Amniotic epithelial cell (primary cell): ENCODE data around the gene FBN3.
A peak's percentile ranks its signal among the peaks of the same experiment; 100 is the strongest.
"Not testable (repeated sequence)": the region's sequence is repeated elsewhere in the genome, so short reads cannot be mapped to it uniquely, and the experiment has no call there.

Experiments used
- DNase-seq: peaks from one replicate; pipeline ENCODE4 v3.0.0-alpha.2; 2010; ENCODE audit warnings: low read depth

The FBN3 gene

DNA sequence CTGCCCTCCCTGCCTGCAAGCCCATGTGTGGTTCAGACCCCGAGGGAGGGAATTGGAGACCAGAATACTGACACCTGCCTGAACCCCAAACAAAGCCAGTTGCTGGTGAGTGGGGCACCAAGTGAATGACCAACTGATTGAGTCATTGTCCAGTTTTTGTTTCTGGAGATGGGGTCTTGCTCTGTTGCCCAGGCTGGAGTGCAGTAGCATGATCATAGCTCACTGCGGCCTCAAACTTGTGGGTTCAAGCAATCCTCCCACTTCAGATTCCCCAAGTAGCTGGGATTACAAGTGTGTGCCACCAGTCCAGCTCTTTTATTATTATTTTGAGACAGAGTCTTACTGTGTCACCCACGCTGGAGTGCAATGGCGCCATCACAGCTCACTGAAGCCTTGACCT lies 92.9 kb downstream of the FBN3 start:
- no peak for DNase-seq

DNA sequence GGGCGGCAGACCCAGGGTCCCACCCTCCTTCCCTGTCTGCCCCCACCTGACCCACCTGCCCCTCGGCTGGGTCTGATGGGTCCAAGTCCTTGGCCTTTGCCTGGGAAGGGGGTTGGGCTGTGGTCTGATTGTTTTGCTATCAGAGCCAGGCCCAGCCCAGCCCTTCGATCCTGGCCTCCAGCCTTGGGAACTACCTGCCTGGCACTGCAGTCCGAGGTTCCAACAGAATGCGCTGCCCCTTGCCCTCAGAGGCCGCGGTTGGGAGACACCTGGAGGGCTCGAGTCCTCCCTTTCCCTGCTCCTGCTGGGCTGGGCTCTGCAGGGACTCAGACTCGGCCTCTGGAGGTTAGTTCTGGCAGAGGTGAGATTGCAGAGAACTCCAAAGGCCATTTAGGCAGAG lies 95.2 kb downstream of the FBN3 start:
- no peak for DNase-seq

DNA sequence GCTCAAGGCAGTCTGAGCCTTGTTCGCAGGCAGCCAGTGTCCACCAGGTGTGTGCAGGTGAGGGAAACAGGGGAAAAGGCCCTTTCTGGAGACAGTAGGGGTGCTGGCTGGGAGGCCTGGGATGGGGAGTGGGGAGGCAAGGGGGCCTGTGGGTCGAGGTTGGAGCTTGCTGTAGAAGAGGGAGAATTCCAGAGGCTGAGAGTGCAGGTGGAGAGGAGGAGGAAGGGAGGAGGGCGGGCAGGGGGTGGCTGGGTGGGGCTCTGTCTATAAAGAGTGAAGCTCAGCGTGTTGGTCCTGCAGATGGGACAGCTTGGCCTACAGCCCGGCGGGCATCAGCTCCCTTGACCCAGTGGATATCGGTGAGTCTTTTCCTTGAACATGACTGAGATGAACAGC lies 96.9 kb downstream of the FBN3 start, which contains the start of gene CCL25:
TSS of gene CCL25 (plus strand) at position 297 of the 396 bp plus-strand sequence. CDS start 290 bp downstream, outside the sequence.
- DNase-seq, result no peak

DNA sequence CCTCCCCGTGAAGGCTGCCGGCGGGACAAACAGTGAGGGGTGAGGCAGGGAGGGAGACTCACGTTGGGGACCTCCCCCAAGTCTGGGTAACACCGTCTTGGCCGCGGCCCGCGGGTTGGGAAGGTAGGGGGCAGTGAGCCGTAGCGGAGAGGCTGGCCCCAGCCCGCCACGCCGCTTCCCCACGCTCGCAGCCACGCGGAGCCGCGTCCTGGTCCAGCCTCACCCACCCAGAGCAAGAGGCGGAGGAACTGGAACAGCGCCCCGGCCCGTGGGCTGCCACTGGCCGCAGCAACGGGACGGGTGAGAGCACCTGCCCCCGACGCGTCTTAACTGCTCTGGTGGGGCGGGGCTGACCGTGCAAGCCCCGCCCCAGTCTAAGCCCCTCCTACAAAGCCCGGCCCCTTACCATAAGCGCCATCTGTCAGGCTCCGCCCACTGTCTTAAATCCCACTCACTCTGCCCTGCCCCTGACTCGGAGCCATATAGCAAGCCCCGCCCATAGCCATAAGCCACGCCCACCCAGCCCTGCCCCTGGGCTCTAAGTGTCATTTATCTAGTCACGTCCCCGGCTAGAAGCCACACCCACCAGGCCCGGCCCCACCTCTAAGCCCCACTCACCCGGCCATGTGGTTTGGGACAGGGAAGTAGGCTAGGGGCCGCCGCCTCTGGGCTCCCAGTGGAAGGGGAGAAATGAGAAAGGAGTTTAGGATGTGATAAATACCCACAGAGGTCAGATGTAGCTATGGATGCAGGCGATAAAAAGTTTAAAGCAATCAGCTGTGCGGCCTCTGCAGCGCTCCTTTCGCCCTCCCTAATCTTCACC lies 98.9 kb downstream of the FBN3 start:
- DNase-seq, result peak; percentile 63

DNA sequence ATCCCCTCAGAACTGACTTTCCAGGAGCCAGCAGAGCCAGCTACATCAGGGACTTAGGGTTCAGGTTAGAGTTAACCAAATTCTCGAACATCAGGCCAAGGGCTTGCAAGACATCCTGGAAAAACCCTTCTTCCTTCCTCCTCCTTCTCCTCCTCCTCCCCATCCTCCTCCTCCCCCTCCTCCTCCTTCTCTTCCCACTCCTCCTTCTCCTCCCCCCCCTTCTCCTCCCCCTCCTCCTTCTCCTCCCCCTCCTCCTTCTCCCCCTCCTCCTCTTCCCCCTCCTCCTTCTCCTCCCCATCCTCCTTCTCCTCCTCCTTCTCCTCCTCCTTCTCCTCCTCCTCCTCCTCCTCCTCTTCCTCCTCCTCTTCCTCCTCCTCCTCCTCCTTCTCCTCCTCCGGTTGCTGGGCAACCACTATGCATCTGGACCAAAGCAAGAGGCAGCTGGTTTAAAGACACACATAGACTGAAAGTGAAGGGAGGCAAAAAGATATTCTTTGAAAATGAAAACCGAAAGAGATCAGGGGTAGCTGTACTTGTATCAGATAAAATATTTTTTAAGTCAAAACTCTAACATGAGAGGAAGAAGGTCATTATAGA lies 102.7 kb downstream of the FBN3 start:
- no peak for DNase-seq

DNA sequence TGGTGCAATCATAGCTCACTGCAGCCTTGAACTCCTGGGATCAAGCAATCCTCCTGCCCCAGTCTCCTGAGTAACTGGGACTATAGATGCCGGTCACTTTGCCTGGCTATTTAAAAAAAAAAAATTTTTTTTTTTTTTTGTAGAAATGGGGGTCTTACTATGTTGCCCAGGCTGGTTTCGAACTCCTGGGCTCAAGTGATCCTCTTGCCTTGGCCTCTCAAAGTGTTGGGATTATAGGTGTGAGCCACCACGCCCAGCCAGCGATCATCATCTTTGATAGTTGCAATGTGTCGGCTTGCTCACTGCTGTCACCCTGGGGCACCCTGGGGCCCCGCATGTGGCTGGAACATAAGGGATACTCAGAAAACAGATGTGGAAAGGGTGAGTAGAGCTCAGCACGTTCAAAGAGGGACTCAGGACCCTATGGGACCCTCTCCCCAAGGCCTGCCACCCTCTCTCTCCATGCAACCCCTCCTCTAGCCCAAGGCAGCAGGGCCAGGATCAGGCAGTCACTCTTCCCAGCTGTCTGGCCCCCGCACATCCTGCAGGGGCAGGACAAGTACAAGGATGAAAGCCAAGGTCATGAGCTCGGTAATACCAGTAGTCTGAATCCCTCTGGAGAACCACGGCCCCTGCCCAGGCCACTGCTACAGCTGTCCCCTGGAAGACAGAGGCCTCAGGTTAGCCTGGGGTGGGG lies 103.4 kb downstream of the FBN3 start:
- no peak for DNase-seq

DNA sequence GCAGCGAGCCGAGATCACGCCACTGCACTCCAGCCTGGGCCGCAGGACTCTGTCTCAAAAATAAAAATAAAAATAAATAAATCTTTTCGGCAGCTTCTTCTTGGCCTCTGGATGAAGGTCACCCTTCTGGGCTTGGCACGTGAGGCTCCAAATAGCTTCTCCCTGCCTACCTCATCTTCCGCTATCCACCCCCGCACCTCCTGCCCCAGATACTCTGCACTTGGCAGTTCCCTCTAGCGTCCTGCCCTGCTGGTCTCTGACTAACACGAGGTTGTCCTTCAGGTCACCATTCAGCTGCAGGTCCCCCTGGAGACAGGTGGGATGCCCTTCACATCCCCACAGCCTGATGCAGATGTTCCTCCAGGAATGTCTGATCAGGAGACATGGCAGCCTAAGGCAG lies 105.4 kb downstream of the FBN3 start:
- no peak for DNase-seq

DNA sequence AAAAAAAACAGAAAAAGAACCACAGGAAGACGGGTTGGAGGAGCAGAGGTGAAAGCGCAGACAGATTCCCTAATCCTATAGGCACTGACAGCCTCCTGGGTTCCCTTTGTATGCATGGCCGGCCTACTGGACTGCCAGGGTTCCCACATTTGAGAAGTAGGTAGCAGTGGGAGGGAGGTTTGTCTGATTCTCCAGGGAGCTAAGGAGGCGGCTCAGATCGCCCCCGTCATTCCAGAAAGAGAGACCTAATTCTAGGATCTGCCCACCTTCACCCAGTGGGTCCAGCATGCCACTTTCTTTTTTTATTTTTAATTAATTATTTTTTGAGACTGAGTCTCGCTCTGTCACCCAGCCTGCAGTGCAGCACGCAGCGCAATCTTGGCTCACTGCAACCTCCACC lies 106.5 kb downstream of the FBN3 start:
- DNase-seq, result no peak

DNA sequence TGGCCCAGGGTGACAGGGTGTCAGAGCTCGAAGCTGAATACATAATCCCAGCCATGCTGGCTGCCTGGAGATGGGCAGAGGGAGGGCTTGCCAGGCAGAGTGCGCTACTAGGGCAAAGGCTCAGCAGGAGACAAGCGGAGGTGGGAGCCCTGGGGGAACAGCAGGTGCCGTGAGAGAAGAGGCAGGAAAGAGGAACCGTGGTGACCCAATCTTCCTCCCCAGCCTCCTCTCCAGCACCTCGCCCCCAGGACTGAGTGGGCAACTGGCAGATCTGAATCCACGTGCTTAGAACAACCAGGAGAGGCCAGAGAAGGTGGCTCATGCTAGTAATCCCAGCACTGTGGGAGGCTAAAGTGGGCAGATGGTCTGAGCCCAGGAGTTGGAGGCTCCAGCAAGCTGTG lies 107.9 kb downstream of the FBN3 start:
- no peak for DNase-seq

DNA sequence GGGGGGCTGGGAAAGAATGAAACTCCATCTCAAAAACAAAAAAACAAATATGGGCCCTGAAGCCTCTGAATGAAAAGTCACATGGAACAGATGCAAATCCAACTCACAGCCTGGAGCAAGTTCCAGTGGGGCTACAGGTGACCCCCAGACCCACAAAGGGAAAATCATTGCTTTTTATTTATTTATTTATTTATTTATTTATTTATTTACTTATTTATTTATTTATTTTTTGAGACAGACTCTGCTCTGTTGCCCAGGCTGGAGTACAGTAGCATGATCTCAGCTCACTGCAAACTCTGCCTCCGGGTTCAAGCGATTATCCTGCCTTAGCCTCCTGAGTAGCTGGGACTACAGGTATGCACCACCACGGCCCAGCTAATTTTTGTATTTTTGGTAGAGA lies 110.2 kb downstream of the FBN3 start:
- no peak for DNase-seq

DNA sequence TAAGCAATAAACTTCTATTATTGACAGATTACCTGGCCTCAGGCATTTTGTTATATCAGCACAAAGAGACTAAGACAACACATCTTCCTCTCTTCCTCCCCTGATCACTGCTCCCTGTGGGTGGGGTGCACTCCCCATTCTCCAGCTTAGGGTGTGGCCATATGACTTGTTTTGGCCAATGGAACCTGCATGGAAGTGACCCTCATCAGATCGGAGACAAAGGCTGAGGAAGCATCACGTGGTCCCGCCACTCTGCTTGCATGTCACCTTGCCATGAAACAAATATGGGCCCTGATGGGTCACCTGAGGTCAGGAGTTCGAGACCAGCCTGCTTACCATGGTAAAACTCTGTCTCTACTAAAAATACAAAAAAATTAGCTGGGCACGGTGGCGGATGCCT lies 110.6 kb downstream of the FBN3 start:
- DNase-seq, result no peak

DNA sequence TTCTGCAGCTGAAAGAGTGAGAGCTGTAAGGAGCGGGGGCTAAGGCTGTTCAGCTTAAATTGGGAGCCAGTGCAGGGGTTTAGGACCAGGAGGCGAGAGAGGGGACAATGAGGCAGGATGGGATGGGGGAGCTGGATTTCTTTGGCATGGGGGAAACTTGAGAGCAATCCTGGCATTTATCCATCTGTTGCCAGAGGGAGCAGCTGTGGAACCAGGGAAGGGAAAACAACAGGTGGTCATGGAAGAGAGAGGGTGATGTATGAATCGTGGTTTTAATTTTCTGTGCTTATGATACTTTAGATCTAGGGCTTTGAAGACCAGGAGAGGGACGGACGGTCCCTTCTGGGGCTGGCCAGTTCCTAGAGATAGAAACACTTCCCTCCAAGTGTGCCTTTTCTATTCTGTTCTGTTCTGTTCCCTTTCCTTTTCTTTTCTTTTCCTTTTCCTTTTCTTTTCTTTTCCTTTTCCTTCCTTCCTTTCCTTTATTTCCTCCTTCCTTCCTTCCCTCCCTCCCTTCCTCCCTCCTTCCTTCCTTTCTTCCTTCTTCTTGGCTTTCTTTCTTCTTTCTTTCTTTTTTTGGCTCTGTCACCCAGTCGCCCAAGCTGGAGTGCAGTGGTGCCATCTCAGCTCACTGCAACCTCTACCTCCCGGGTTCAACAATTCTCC lies 112.8 kb downstream of the FBN3 start:
- no peak for DNase-seq

DNA sequence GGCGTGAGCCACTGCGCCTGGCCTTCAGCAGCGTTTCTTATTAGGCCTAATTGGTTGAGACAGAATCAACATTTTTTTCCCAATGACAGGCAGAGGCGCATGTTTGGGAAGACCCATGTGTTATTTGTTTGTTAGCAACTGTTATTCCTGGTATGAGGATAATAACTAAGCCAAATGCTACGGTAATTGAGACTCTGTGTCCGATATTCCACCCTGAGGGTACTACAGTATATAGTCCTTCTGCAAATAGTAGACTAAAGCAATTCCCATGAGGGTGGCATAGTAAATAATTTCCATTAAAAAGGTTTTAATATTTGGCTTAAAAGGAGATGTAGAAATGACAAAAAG lies 115.2 kb downstream of the FBN3 start:
- no peak for DNase-seq

DNA sequence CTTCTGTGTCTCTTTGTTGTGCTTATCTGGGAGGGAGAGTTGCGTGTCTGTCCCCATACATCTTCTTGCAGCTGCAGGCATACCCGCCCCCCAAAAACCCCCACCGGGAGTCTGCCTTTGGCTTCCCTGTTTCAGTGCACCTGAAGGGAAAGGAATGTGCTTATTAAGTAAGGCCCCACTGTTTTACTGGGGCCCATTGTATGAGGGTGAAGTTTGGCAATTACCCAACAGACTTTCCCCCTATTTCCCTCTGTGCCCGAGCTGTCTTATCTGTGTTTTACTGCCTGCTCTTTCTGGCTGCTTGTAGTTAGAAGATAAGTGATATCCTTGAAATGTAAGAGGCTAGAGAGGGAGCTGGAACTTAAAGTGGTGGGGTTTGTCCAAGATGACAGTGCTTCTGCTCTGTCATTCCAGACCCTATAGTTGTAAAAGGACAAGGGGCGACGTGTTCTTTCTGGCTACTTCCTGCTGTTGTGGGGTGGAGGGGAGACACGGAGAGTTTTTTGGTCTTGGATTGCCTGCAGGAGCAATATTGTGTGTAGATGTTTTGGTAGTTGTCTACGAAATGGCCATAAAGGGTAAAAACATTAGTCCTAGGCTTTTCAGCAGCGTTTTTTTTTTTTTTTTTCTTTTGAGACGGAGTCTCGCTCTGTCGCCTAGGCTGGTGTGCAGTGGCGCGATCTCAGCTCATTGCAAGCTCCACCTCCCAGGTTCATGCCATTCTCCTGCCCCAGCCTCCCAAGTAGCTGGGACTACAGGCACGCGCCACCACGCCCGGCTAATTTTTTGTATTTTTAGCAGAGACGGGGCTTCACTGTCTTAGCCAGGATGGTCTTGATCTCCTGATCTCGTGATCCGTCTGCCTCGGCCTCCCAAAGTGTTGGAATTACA lies 115.9 kb downstream of the FBN3 start:
- peak; percentile 11 for DNase-seq

DNA sequence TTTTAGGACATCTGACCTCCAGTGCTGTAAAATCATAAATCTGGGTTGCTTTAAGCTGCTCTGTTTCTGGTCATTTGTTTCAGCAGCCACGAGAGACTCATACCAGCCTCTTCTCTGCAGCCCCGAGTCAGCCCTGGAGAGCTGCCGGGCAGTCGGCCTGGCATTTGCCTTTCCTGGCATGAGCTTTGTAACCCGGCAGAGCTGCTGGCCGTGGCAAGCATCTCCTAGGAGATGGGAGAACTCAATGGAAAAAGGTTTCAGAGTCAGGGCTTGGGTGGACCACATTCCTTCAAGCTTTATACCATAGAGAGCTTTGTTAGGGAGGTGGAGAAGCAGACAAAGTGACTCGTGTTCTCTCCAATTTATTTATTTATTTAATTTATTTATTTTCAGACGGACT lies 118.4 kb downstream of the FBN3 start:
- DNase-seq, result no peak

DNA sequence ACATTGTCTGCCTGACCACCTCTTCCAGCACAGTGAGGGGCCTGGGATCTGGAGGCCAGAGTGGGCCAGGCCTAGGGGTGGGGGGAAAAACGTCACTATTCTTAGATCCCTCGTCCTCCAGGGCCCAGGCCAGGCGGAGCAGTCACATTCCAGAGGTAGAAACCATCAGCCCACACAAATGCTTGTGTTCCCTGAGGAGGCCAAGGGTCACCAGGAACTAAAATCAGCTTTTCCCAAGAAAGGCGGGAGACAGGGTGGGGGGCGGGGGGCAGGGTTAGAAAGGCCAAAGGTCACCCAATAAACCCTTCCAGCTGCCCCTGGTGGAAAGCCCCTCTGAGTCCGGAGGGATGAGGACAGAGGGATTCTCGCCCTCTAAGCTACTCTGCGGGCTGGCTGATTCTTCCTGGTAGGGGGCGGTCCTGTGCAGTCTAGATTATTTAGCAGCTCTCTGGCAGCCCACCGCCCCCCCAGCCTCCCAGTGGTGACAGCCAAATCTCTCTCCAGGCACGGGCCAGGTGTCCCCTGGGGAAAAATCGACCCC lies 120.4 kb downstream of the FBN3 start:
- DNase-seq, result peak; percentile 15

DNA sequence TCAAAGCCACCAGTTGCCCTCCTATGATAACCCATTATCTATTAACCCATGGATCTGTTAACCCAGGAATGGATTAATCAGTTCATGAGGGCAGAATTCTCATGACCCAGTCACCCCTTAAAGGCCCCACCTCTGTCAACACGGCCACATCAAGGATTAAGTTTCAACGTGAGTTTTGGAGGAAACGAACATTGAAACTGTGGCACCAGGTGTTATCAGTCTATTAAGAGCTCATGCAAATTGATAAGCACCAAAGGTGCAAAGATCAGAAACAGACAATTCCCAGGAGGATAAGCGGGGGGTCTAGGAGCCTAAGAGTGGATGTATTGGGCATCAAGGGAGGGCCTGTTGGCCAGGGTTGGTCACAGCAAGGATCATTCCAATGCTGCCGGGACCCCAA lies 124.1 kb downstream of the FBN3 start:
- no peak for DNase-seq

DNA sequence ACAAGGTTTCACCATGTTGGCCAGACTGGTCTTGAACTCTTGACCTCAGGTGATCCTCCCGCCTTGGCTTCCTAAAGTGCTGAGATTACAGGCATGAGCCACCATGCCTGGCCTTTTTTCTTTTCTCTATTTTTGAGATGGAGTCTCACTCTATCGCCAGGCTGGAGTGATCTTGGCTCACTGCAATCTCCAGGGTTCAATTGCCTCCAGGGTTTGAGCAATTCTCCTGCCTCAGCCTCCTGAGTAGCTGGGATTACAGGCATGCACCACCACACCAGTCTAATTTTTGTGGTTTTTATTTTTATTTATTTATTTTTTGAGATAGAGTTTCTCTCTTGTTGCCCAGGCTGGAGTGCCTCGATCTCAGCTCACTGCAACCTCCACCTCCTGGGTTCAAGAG lies 125.1 kb downstream of the FBN3 start:
- DNase-seq, result not testable (repeated sequence)

DNA sequence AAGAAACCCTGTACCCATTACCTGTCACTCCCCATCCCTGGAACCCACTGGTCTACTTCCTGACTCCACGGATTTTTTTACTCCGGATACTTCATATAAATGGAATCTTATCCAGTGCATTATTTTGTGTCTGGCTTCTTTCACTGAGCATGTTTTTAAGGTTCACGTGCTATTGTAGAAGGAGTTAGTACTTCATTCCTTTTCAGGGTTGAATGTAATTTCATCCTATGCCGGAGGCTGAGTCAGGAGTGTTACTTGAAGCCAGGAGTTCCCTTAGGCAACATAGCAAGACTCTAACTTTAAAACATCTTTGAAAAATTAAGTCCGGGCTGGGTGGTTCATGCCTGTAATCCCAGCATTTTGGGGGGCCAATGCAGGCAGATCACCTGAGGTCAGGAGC lies 126.0 kb downstream of the FBN3 start:
- no peak for DNase-seq

DNA sequence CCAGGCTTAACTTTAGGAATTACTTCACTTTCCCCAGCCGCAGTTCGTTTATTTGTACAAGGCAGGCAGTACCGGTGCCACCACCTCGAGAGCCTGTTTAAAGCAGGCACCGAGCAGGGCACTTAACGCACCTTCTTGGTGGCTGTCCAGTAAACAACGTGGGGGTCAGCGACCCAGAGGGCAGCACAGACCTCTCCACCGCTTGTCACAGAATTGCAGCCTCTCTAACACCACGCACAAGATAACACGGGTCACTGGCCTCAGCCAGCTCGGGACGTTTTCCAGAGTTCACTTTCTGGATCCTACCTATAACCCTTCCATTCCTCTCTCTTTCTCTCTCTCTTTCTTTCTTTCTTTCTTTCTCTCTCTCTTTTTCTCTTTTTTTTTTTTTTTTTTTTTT lies 127.1 kb downstream of the FBN3 start:
- no peak for DNase-seq

DNA sequence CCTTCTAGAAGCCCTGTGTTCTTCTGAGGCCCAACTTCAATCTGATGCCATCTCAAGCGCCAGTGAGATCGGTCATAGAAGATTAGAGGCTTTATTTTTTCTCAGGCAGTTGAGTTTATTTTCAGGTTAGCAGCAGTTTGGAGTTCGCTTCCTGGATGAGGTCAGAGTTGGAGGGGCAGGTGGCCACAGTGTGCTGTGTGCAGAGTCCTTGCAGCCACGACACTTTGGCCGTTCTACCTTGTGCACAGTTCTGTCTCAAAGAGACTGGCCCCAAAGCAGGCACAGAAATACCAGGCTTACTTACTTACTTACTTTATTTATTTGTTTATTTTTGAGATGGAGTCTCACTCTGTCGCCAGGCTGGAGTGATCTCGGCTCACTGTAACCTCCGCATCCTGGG lies 128.0 kb downstream of the FBN3 start:
- DNase-seq, result no peak
